Measurements from ENCODE around the gene TKTL1.
A peak's percentile ranks its signal among the peaks of the same experiment; 100 is the strongest.
"Not testable (repeated sequence)": the region's sequence is repeated elsewhere in the genome, so short reads cannot be mapped to it uniquely, and the experiment has no call there.

TKTL1 gene

GRCh38 chrX:154295664-154296310, at the start of gene TKTL1:
TKTL1 (plus strand) TSS chrX:154295795; CDS start chrX:154295860, 65 bp downstream.
- no peak for DNase-seq

GRCh38 chrX:154247377-154248045, 48.1 kb upstream of the TKTL1 start:
- not testable (repeated sequence) for DNase-seq

GRCh38 chrX:154248076-154248475, 47.5 kb upstream of the TKTL1 start:
- not testable (repeated sequence) for DNase-seq

- not testable (repeated sequence) for DNase-seq
Measured at GRCh38 chrX:154257282-154257681, 38.3 kb upstream of the TKTL1 start, which contains the start of gene OPN1MW3. OPN1MW3 (plus strand) TSS chrX:154257582; CDS start chrX:154257620, 38 bp downstream.

- DNase-seq: not testable (repeated sequence)
Measured at GRCh38 chrX:154258711-154259110, 36.9 kb upstream of the TKTL1 start.

- not testable (repeated sequence) for DNase-seq
Measured at GRCh38 chrX:154263072-154263471, 32.5 kb upstream of the TKTL1 start.

GRCh38 chrX:154269245-154269644, 26.4 kb upstream of the TKTL1 start:
- not testable (repeated sequence) for DNase-seq

- DNase-seq: not testable (repeated sequence)
Measured at GRCh38 chrX:154284489-154285338, 10.9 kb upstream of the TKTL1 start.

GRCh38 chrX:154286406-154286805, 9.2 kb upstream of the TKTL1 start:
- DNase-seq: not testable (repeated sequence)

GRCh38 chrX:154294791-154295574, 612 bp upstream of the TKTL1 start, which contains the start of gene TEX28:
TEX28 (minus strand) TSS chrX:154295124; CDS start chrX:154292117, 3,007 bp downstream.
- DNase-seq: no peak

- no peak for DNase-seq
Measured at GRCh38 chrX:154296731-154297130, 1.1 kb downstream of the TKTL1 start.

- DNase-seq: no peak
Measured at GRCh38 chrX:154298312-154298711, 2.7 kb downstream of the TKTL1 start.

- DNase-seq: no peak
Measured at GRCh38 chrX:154300816-154301215, 5.2 kb downstream of the TKTL1 start.

- DNase-seq: not testable (repeated sequence)
Measured at GRCh38 chrX:154302998-154303397, 7.4 kb downstream of the TKTL1 start.

GRCh38 chrX:154303476-154303875, 7.9 kb downstream of the TKTL1 start:
- DNase-seq: no peak

- DNase-seq: no peak
Measured at GRCh38 chrX:154304846-154305245, 9.3 kb downstream of the TKTL1 start.

- no peak for DNase-seq
Measured at GRCh38 chrX:154305541-154306205, 10.1 kb downstream of the TKTL1 start.

GRCh38 chrX:154307202-154307601, 11.6 kb downstream of the TKTL1 start:
- DNase-seq: no peak

GRCh38 chrX:154308108-154308946, 12.7 kb downstream of the TKTL1 start:
- peak; percentile 85 for DNase-seq

- DNase-seq: no peak
Measured at GRCh38 chrX:154309041-154309775, 13.6 kb downstream of the TKTL1 start.
